HepG2 (cell line): ENCODE results near the gene ZNRD2. TPM values are rescaled to one million over a fixed set of nuclear protein-coding genes. Genes with fewer than 3 reads are reported as not detected.

Experiments
- AKNA ChIP-seq: sonication (generic); formaldehyde crosslinking; IDR thresholded peaks from 2 replicates; pipeline ENCODE4 v1.4.0; 2020; ENCODE audit warnings: missing genetic modification reagents, borderline replicate concordance
- ATF4 ChIP-seq, 2 experiments: fragments of 450-650 bp in 1 of 2; sonication (generic) in 1 of 2; formaldehyde crosslinking; IDR thresholded peaks; 2 replicates each; pipeline versions ENCODE4 v1.5.0 to v1.8.0; 2020 to 2022; ENCODE audit warnings: mild to moderate bottlenecking in 1 of 2, missing genetic modification reagents in 1 of 2
- ATF7-NPFF ChIP-seq: sonication (generic); formaldehyde crosslinking; IDR thresholded peaks from 2 replicates; pipeline ENCODE4 v1.8.1; 2023; ENCODE audit warnings: mild to moderate bottlenecking, low read depth, missing genetic modification reagents, moderate library complexity
- CHD4 ChIP-seq: fragments of 200-600 bp; sonication (generic); IDR thresholded peaks from 2 replicates; pipeline ENCODE4 v1.7.0; 2017; ENCODE audit warnings: mild to moderate bottlenecking, low read length, borderline replicate concordance
- DNMT3B ChIP-seq: conservative IDR thresholded peaks from 2 replicates; pipeline ENCODE4 v1.6.1; 2016; ENCODE audit warnings: missing biosample characterization, control low read depth
- HOXA9 ChIP-seq: sonication (generic); formaldehyde crosslinking; IDR thresholded peaks from 2 replicates; pipeline ENCODE4 v1.8.1; 2022; ENCODE audit warnings: missing genetic modification reagents, mild to moderate bottlenecking, moderate library complexity, borderline replicate concordance
- KDM5A ChIP-seq: fragments of 200-600 bp; sonication (generic); IDR thresholded peaks from 2 replicates; pipeline ENCODE4 v1.7.0; 2018; ENCODE audit warnings: antibody characterized with exemption, mild to moderate bottlenecking, low read length, borderline replicate concordance
- MLLT10 ChIP-seq: sonication (generic); formaldehyde crosslinking; IDR thresholded peaks from 2 replicates; pipeline ENCODE4 v1.4.0; 2020; ENCODE audit warnings: missing genetic modification reagents
- NCOA1 ChIP-seq: sonication (generic); formaldehyde crosslinking; IDR thresholded peaks from 2 replicates; pipeline ENCODE4 v1.9.0; 2021; ENCODE audit warnings: missing genetic modification reagents
- NFE2L1 ChIP-seq: sonication (generic); formaldehyde crosslinking; IDR thresholded peaks from 2 replicates; pipeline ENCODE4 v1.4.0; 2020; ENCODE audit warnings: missing genetic modification reagents, mild to moderate bottlenecking, borderline replicate concordance
- RCOR2 ChIP-seq: IDR thresholded peaks from 2 replicates; pipeline ENCODE4 v1.6.1; 2016; ENCODE audit warnings: missing biosample characterization, missing genetic modification reagents
- SP5 ChIP-seq: IDR thresholded peaks from 2 replicates; pipeline ENCODE4 v1.6.1; 2016; ENCODE audit warnings: low read depth, borderline replicate concordance
- ZNF234 ChIP-seq: sonication (generic); formaldehyde crosslinking; conservative IDR thresholded peaks from 2 replicates; pipeline ENCODE4 v1.5.1; 2020; ENCODE audit warnings: mild to moderate bottlenecking, missing genetic modification reagents
- ZNF280B ChIP-seq: sonication (generic); formaldehyde crosslinking; IDR thresholded peaks from 2 replicates; pipeline ENCODE4 v1.5.0; 2020; ENCODE audit warnings: missing genetic modification reagents, mild to moderate bottlenecking, borderline replicate concordance
- ZNF33A ChIP-seq: sonication (generic); formaldehyde crosslinking; IDR thresholded peaks from 2 replicates; pipeline ENCODE4 v1.5.1; 2020; ENCODE audit warnings: missing genetic modification reagents, mild to moderate bottlenecking, moderate library complexity, borderline replicate concordance
- ZNF34 ChIP-seq: sonication (generic); formaldehyde crosslinking; IDR thresholded peaks from 2 replicates; pipeline ENCODE4 v1.4.0; 2020; ENCODE audit warnings: mild to moderate bottlenecking, missing genetic modification reagents, borderline replicate concordance
- ZXDC ChIP-seq: sonication (generic); formaldehyde crosslinking; IDR thresholded peaks from 2 replicates; pipeline ENCODE4 v1.5.0; 2020; ENCODE audit warnings: mild to moderate bottlenecking, missing genetic modification reagents
- polyA plus RNA-seq, 8 experiments: library from polyadenylated mRNA; depleted of rRNA in 3 of 8; stranded (reverse) in 7 of 8; unstranded in 1 of 8; fragments of >200 nt; fragmentation: Illumina TruSeq in 4 of 8; extraction: Trizol in 4 of 8; gene quantifications; 2 replicates each; pipeline versions ENCODE4 v1.2.1 to v1.2.3, GENCODE V29; 2011 to 2016; ENCODE audit warnings: low read depth in 4 of 8, missing spikeins in 1 of 8, mixed read lengths in 1 of 8; ENCODE audit not compliant: insufficient read depth in 1 of 8
- total RNA-seq, 5 experiments: library from RNA; depleted of rRNA; stranded (reverse); fragments of >200 nt; fragmentation: Illumina TruSeq; extraction: Trizol; gene quantifications; 2 replicates each; pipeline ENCODE4 v1.2.3, GENCODE V29; 2016; ENCODE audit warnings: low read depth in 1 of 5

ZNRD2 gene
- total and polyA plus RNA-seq, 2 of the 13 experiments (the other 11 are each of a cell fraction or from before 2014, with no cell fraction given) = 29.2 to 34.0 TPM

- TF ChIP-seq ZXDC (CRISPR knock-in tag) (no peak), KDM5A (no peak), ZNF280B (no peak; the same call in 1 of the 2 replicates), NCOA1 (CRISPR knock-in tag) (0 out of 2 replicates have a peak, but pooled peaks have one; percentile 72), SP5 (CRISPR knock-in tag) (no peak), MLLT10 (CRISPR knock-in tag) (no peak), AKNA (CRISPR knock-in tag) (0 out of 2 replicates have a peak, but pooled peaks have one; percentile 62), ZNF33A (CRISPR knock-in tag) (no peak), ZNF34 (CRISPR knock-in tag) (no peak), HOXA9 (CRISPR knock-in tag) (peak; percentile 67; the same call in 1 of the 2 replicates), ATF4 (CRISPR knock-in tag; IDR thresholded peaks at IDR 0.05) (0 out of 4 replicates have a peak, but pooled peaks of 1 of the 2 experiments have one; percentile 29), RCOR2 (no peak), DNMT3B (CRISPR knock-in tag) (0 out of 2 replicates have a peak, but pooled peaks have one; percentile 10), ATF7-NPFF (CRISPR knock-in tag) (no peak), NFE2L1 (CRISPR knock-in tag) (no peak), ZNF234 (CRISPR knock-in tag) (no peak), CHD4 (no peak)
Measured at GRCh38 chr11:65569164-65569972, 909 bp upstream of the ZNRD2 start (continued).
